Large intestine (tissue), 3 donors: ENCODE results near the gene PKD1. TPM values are rescaled to one million over a fixed set of nuclear protein-coding genes. Genes with fewer than 3 reads are reported as not detected.

ENCODE experiments used
- DNase-seq, 2 donors: peaks; one replicate each; pipeline versions ENCODE4 v3.0.0 to v3.0.0-alpha.2; 2013
- H3K27ac ChIP-seq: one replicate; pipeline ENCODE4 v1.5.1; 2013; ENCODE audit warnings: low read length
- H3K27me3 ChIP-seq: 2 replicates; pipeline ENCODE4 v1.6.1; 2013; ENCODE audit warnings: low read length; ENCODE audit not compliant: control insufficient read depth, insufficient read depth
- H3K36me3 ChIP-seq: 2 replicates; pipeline ENCODE4 v1.6.1; 2013; ENCODE audit warnings: low read length; ENCODE audit not compliant: control insufficient read depth, insufficient read depth
- H3K4me1 ChIP-seq: one replicate; pipeline ENCODE4 v1.6.1; 2013; ENCODE audit warnings: low read length; ENCODE audit not compliant: control insufficient read depth, insufficient read depth
- H3K4me3 ChIP-seq: one replicate; pipeline ENCODE4 v1.5.1; 2013; ENCODE audit warnings: low read length
- H3K9me3 ChIP-seq: one replicate; pipeline ENCODE4 v1.6.1; 2013; ENCODE audit warnings: mild to moderate bottlenecking, low read depth, low read length, moderate library complexity; ENCODE audit not compliant: control insufficient read depth
- WGBS: methylation state at CpG from one replicate; pipeline ENCODE4 v1.1.5; 2013; ENCODE audit warnings: low lambda C conversion rate; ENCODE audit not compliant: insufficient coverage; 5-methylcytosine and 5-hydroxymethylcytosine counted together
- polyA plus RNA-seq: library from polyadenylated mRNA; unstranded; fragments of 120-200 nt; gene quantifications from one replicate; pipeline ENCODE4 v1.2.1, GENCODE V29; 2013

Gene PKD1
- polyA plus RNA-seq, 1 donor: 58.4 TPM

- peaks cover 39% of the 10 kb centered on the region for H3K36me3 ChIP-seq
- no peak overlapping the region for H3K4me3 ChIP-seq
- no peaks in the 10 kb centered on the region for H3K4me1 ChIP-seq
- H3K27ac ChIP-seq: no peak overlapping the region
- 0% methylated on average over 1 of the region's 106 CpGs for WGBS
- no peaks in the 10 kb centered on the region for H3K27me3 ChIP-seq
- no peak for DNase-seq
- H3K9me3 ChIP-seq: peaks cover 5% of the 10 kb centered on the region
Measured at GRCh38 chr16:2178321-2179106, 42.8 kb upstream of the PKD1 start.

GRCh38 chr16:2177561-2177960 lies 41.9 kb upstream of the PKD1 start:
- Histone ChIP-seq H3K27me3 (no peaks in the 10 kb centered on the region), H3K36me3 (peaks cover 48% of the 10 kb centered on the region), H3K9me3 (peaks cover 5% of the 10 kb centered on the region), H3K27ac (no peak overlapping the region), H3K4me1 (no peaks in the 10 kb centered on the region), H3K4me3 (no peak overlapping the region)
- WGBS: no CpG with 5 or more reads among the region's 20 CpGs
- no peak for DNase-seq

- peaks cover 51% of the 10 kb centered on the region for H3K36me3 ChIP-seq
- H3K9me3 ChIP-seq: peaks cover 5% of the 10 kb centered on the region
- H3K4me1 ChIP-seq: no peaks in the 10 kb centered on the region
- WGBS: 83% methylated on average over 2 of the region's 18 CpGs
- no peak for DNase-seq
- no peak overlapping the region for H3K4me3 ChIP-seq
- no peaks in the 10 kb centered on the region for H3K27me3 ChIP-seq
- no peak overlapping the region for H3K27ac ChIP-seq
Measured at GRCh38 chr16:2177101-2177500, 41.4 kb upstream of the PKD1 start.

- no peaks in the 10 kb centered on the region for H3K27me3 ChIP-seq
- WGBS: no CpG with 5 or more reads among the region's 23 CpGs
- H3K4me1 ChIP-seq: no peaks in the 10 kb centered on the region
- H3K4me3 ChIP-seq: no peak overlapping the region
- DNase-seq: no peak
- H3K27ac ChIP-seq: no peak overlapping the region
- H3K9me3 ChIP-seq: peaks cover 5% of the 10 kb centered on the region
- peaks cover 60% of the 10 kb centered on the region for H3K36me3 ChIP-seq
Measured at GRCh38 chr16:2176047-2176446, 40.3 kb upstream of the PKD1 start.

GRCh38 chr16:2175454-2175853 lies 39.8 kb upstream of the PKD1 start:
- no CpG with 5 or more reads among the region's 10 CpGs for WGBS
- H3K27me3 ChIP-seq: no peaks in the 10 kb centered on the region
- peaks cover 66% of the 10 kb centered on the region for H3K36me3 ChIP-seq
- no peaks in the 10 kb centered on the region for H3K4me1 ChIP-seq
- H3K4me3 ChIP-seq: no peak overlapping the region
- H3K9me3 ChIP-seq: peaks cover 5% of the 10 kb centered on the region
- H3K27ac ChIP-seq: no peak overlapping the region
- DNase-seq: no peak

- H3K4me1 ChIP-seq: no peaks in the 10 kb centered on the region
- H3K4me3 ChIP-seq: no peak overlapping the region
- H3K9me3 ChIP-seq: peaks cover 8% of the 10 kb centered on the region
- H3K36me3 ChIP-seq: peaks cover 73% of the 10 kb centered on the region
- H3K27ac ChIP-seq: no peak overlapping the region
- no peaks in the 10 kb centered on the region for H3K27me3 ChIP-seq
- no peak for DNase-seq
- WGBS: no CpG with 5 or more reads among the region's 21 CpGs
Measured at GRCh38 chr16:2174396-2175131, 38.9 kb upstream of the PKD1 start.

GRCh38 chr16:2173916-2174315 lies 38.2 kb upstream of the PKD1 start:
- peaks cover 8% of the 10 kb centered on the region for H3K9me3 ChIP-seq
- H3K27me3 ChIP-seq: no peaks in the 10 kb centered on the region
- H3K27ac ChIP-seq: no peak overlapping the region
- no peak overlapping the region for H3K4me3 ChIP-seq
- peaks cover 76% of the 10 kb centered on the region for H3K36me3 ChIP-seq
- WGBS: no CpG with 5 or more reads among the region's 4 CpGs
- H3K4me1 ChIP-seq: no peaks in the 10 kb centered on the region
- no peak for DNase-seq

- WGBS: no CpG with 5 or more reads among the region's 14 CpGs
- H3K27me3 ChIP-seq: no peaks in the 10 kb centered on the region
- peaks cover 7% of the 10 kb centered on the region for H3K9me3 ChIP-seq
- no peaks in the 10 kb centered on the region for H3K4me1 ChIP-seq
- H3K27ac ChIP-seq: no peak overlapping the region
- DNase-seq: no peak
- H3K36me3 ChIP-seq: peaks cover 80% of the 10 kb centered on the region
- H3K4me3 ChIP-seq: no peak overlapping the region
Measured at GRCh38 chr16:2173366-2173765, 37.7 kb upstream of the PKD1 start.

GRCh38 chr16:2172688-2173335 lies 37.1 kb upstream of the PKD1 start:
- H3K4me1 ChIP-seq: no peaks in the 10 kb centered on the region
- DNase-seq: no peak
- no peak overlapping the region for H3K4me3 ChIP-seq
- peaks cover 85% of the 10 kb centered on the region for H3K36me3 ChIP-seq
- H3K27ac ChIP-seq: no peak overlapping the region
- peaks cover 5% of the 10 kb centered on the region for H3K9me3 ChIP-seq
- H3K27me3 ChIP-seq: no peaks in the 10 kb centered on the region
- WGBS: no CpG with 5 or more reads among the region's 29 CpGs

GRCh38 chr16:2171601-2172178 lies 36.0 kb upstream of the PKD1 start:
- H3K36me3 ChIP-seq: peaks cover 85% of the 10 kb centered on the region
- no peak for DNase-seq
- H3K9me3 ChIP-seq: peaks cover 3% of the 10 kb centered on the region
- peaks cover 10% of the 10 kb centered on the region for H3K4me1 ChIP-seq
- no CpG with 5 or more reads among the region's 28 CpGs for WGBS
- no peaks in the 10 kb centered on the region for H3K27me3 ChIP-seq
- no peak overlapping the region for H3K4me3 ChIP-seq
- H3K27ac ChIP-seq: no peak overlapping the region
